ENCODE measurements around the gene PTPRG.

- TF ChIP-seq TAF1 (IDR thresholded peaks at IDR 0.05; ENCODE audit: borderline replicate concordance, insufficient read depth, low read length): no peak
- TF ChIP-seq REST (IDR thresholded peaks at IDR 0.05; ENCODE audit: insufficient read depth in 1 of 2, low read depth in 2 of 2, low read length in 2 of 2): no peak
- no peak for TF ChIP-seq SIN3A (IDR thresholded peaks at IDR 0.05; ENCODE audit: borderline replicate concordance, insufficient read depth, low read length)
- no peak for TF ChIP-seq POLR2AphosphoS5 (IDR thresholded peaks at IDR 0.05; ENCODE audit: low read depth, low read length)
These were observed 593.2 kb downstream of the PTPRG start for GRCh38 chr3:62154457-62155148.

Data from PFSK-1 (cell line).